Naive thymus-derived CD4-positive, alpha-beta T cell (primary cell): Measurements from ENCODE around the gene CFDP1. TPM values are rescaled to one million over a fixed set of nuclear protein-coding genes. Genes with fewer than 3 reads are reported as not detected.

ENCODE experiments used
- ATAC-seq: fragments of 150-1000 bp; cut with Tn5 transposase; 2 replicates; pipeline ENCODE4 v1.10.0; 2021; ENCODE audit warnings: mild to moderate bottlenecking, moderate library complexity
- CTCF ChIA-PET: fragments of 350-600 bp; sonication (Branson Sonifier 250); formaldehyde crosslinking; loops from one replicate; lab custom pipeline; 2021; ENCODE audit warnings: antibody characterized with exemption; lab: Charles Lee
- POLR2A ChIA-PET: fragments of 350-600 bp; sonication (Branson Sonifier 250); formaldehyde crosslinking; loops from one replicate; lab custom pipeline; 2021; ENCODE audit warnings: antibody characterized with exemption, inconsistent platforms; lab: Charles Lee
- DNase-seq, 9 donors: peaks; one replicate each; pipeline versions ENCODE4 v3.0.0 to v3.0.0-alpha.2; 2020 to 2022; ENCODE audit warnings: mixed read lengths in 1 of 9
- H3K27ac ChIP-seq: one replicate; pipeline ENCODE4 v1.7.0; 2013; ENCODE audit warnings: mild to moderate bottlenecking, low read depth, low read length, moderate library complexity
- H3K27me3 ChIP-seq, 2 donors: one replicate each; pipeline ENCODE4 v1.7.0; 2013; ENCODE audit warnings: low read length in 2 of 2, mild to moderate bottlenecking in 2 of 2, moderate library complexity in 2 of 2; ENCODE audit not compliant: control insufficient read depth in 2 of 2, insufficient read depth in 2 of 2
- H3K36me3 ChIP-seq, 3 experiments: 1 replicate in 2 of 3; 2 replicates in 1 of 3; pipeline ENCODE4 v1.7.0; 2013; ENCODE audit warnings: low read length in 3 of 3, mild to moderate bottlenecking in 3 of 3, moderate library complexity in 1 of 3; ENCODE audit not compliant: insufficient read depth in 3 of 3, control insufficient read depth in 2 of 3
- H3K4me1 ChIP-seq, 2 donors: one replicate each; pipeline ENCODE4 v1.7.0; 2013; ENCODE audit warnings: low read length in 2 of 2, mild to moderate bottlenecking in 2 of 2, moderate library complexity in 1 of 2; ENCODE audit not compliant: control insufficient read depth in 2 of 2, insufficient read depth in 2 of 2
- H3K4me3 ChIP-seq: 2 replicates; pipeline ENCODE4 v1.7.0; 2013; ENCODE audit warnings: mild to moderate bottlenecking, low read length
- H3K9me3 ChIP-seq, 3 experiments: 1 replicate in 2 of 3; 2 replicates in 1 of 3; pipeline ENCODE4 v1.7.0; 2013; ENCODE audit warnings: low read length in 3 of 3; ENCODE audit not compliant: control insufficient read depth in 2 of 3
- H3K27ac Mint-ChIP-seq, 9 donors: one replicate each; pipeline ENCODE4 v1.8.0; 2020 to 2022; ENCODE audit warnings: mixed read lengths in 9 of 9, mild to moderate bottlenecking in 8 of 9, moderate library complexity in 5 of 9, inconsistent platforms in 2 of 9
- H3K27me3 Mint-ChIP-seq, 5 donors: one replicate each; pipeline ENCODE4 v1.8.0; 2021 to 2022; ENCODE audit warnings: mixed read lengths in 5 of 5, mild to moderate bottlenecking in 1 of 5
- H3K36me3 Mint-ChIP-seq, 5 donors: one replicate each; pipeline ENCODE4 v1.8.0; 2020 to 2022; ENCODE audit warnings: mixed read lengths in 5 of 5, mild to moderate bottlenecking in 3 of 5, inconsistent platforms in 1 of 5
- H3K4me1 Mint-ChIP-seq, 7 donors: one replicate each; pipeline ENCODE4 v1.8.0; 2020 to 2022; ENCODE audit warnings: mixed read lengths in 7 of 7, mild to moderate bottlenecking in 3 of 7, inconsistent platforms in 1 of 7
- H3K4me3 Mint-ChIP-seq, 10 donors: one replicate each; pipeline ENCODE4 v1.8.0; 2020 to 2022; ENCODE audit warnings: mild to moderate bottlenecking in 10 of 10, mixed read lengths in 10 of 10, moderate library complexity in 6 of 10, inconsistent platforms in 2 of 10
- H3K9me3 Mint-ChIP-seq, 11 donors: one replicate each; pipeline ENCODE4 v1.8.0; 2020 to 2022; ENCODE audit warnings: mixed read lengths in 11 of 11, mild to moderate bottlenecking in 4 of 11, inconsistent platforms in 1 of 11, moderate library complexity in 1 of 11
- intact Hi-C, 2 donors: fragments of 100-400 bp; cut with micrococcal nuclease; formaldehyde crosslinking; loops; one replicate each; pipeline ENCODE4 v1.15.1; 2023
- polyA plus RNA-seq, 2 donors: library from polyadenylated mRNA; unstranded; fragments of 300-500 nt; fragmentation: Illumina TruSeq; gene quantifications; one replicate each; pipeline ENCODE4 v1.2.3, GENCODE V29; 2021
- total RNA-seq, 6 experiments: library from RNA in 5 of 6; stranded (reverse) in 5 of 6; gene quantifications; 1 replicate in 5 of 6; 2 replicates in 1 of 6; pipeline ENCODE4 v1.2.3 and lab custom pipeline; 2021 to 2026

The CFDP1 gene
- total and polyA plus RNA-seq, 7 experiments from 2014 or later: 34.9 to 42.1 (median 39.4) TPM

DNA sequence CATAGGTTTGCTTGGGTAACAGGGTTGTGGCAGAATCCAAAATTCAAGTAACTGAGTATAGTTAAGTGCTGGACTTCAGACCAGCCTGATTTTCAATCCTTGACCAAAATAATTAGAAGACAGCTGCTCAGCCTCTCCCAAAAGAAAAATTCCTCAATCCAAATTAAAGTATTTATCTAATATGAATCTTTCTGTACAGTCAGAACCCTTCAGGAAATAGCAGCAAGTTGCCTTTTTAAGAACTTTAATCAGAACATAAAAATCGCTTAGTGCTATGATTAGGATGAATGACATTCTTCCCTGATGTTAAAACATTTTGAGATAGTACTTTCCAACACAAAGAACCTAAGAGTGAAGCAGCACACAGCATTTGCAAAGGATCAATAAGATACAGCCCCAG, 50.2 kb downstream of the CFDP1 start:
- H3K4me3 Mint-ChIP-seq: no peak overlapping the region
- peaks cover 15 to 27% of the 10 kb centered on the region in 2 donors for H3K4me1 ChIP-seq
- no peaks in the 10 kb centered on the region for H3K9me3 Mint-ChIP-seq
- intact Hi-C loops: loop anchor here (5.0 to 10.0 kb wide), 4 partner anchors 61 to 678 kb away; partner anchors contain the start of genes MLKL (in 1 of the 2) and WDR59 (in 1 of the 2)
- H3K27ac Mint-ChIP-seq: no peak overlapping the region
- ATAC-seq (no peak), DNase-seq (no peak)
- no peak overlapping the region for H3K4me3 ChIP-seq
- no peaks in the 10 kb centered on the region for H3K9me3 ChIP-seq
- peaks cover 28 to 48% (median 44%) of the 10 kb centered on the region in 7 donors for H3K4me1 Mint-ChIP-seq
- peaks cover 0 to 30% (median 17%) of the 10 kb centered on the region in 5 donors for H3K36me3 Mint-ChIP-seq
- H3K27me3 Mint-ChIP-seq: peaks cover 0 to 32% (median 0%) of the 10 kb centered on the region in 5 donors
- ChIA-PET CTCF (interaction anchor here (6.6 kb wide), 1 partner anchor 149 kb away, joined by 46 read pairs; no protein-coding TSS in a partner anchor), POLR2A (no interaction called here)
- H3K27ac ChIP-seq: no peak overlapping the region
- no peaks in the 10 kb centered on the region for H3K36me3 ChIP-seq
- no peaks in the 10 kb centered on the region for H3K27me3 ChIP-seq

DNA sequence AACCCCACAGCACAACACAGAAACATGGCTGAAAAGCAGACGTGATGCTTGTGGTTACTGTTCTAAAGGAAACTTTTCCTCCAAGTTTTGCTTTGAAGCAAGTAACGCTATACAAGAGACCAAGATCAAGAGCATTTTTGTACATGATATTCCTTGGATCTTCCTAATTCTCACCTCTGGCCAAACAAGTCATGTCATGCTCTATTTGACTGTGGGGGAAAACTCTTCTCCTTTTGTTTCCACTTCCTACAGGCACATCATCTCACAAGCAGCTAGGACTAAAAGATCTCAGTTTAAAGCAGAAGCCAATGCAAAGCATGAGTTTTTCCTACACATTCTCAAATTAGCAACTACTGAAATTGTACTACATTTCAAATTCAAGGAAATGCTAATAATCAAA, 50.7 kb downstream of the CFDP1 start:
- Histone ChIP-seq H3K27me3 (no peaks in the 10 kb centered on the region), H3K9me3 (no peaks in the 10 kb centered on the region), H3K36me3 (no peaks in the 10 kb centered on the region), H3K4me1 (peaks cover 15 to 27% of the 10 kb centered on the region in 2 donors), H3K27ac (no peak overlapping the region), H3K4me3 (no peak overlapping the region)
- Mint-ChIP-seq H3K36me3 (peaks cover 3 to 35% (median 21%) of the 10 kb centered on the region in 5 donors), H3K27me3 (peaks cover 0 to 38% (median 0%) of the 10 kb centered on the region in 5 donors), H3K9me3 (no peaks in the 10 kb centered on the region), H3K4me3 (peak overlapping the region in 2 of 10 donors; percentile 2 to 33), H3K27ac (no peak overlapping the region), H3K4me1 (peaks cover 34 to 49% (median 46%) of the 10 kb centered on the region in 7 donors)
- DNase-seq: no peak
- no peak for ATAC-seq
- intact Hi-C loops: loop anchor here (5.0 to 10.0 kb wide), 4 partner anchors 60 to 678 kb away; partner anchors contain the start of genes MLKL (in 1 of the 2) and WDR59 (in 1 of the 2)
- CTCF ChIA-PET: interaction anchor here (0.6 to 6.6 kb wide), 4 partner anchors 10 to 149 kb away, joined by 3 to 46 read pairs (median 4); no protein-coding TSS in a partner anchor
- POLR2A ChIA-PET: no interaction called here

DNA sequence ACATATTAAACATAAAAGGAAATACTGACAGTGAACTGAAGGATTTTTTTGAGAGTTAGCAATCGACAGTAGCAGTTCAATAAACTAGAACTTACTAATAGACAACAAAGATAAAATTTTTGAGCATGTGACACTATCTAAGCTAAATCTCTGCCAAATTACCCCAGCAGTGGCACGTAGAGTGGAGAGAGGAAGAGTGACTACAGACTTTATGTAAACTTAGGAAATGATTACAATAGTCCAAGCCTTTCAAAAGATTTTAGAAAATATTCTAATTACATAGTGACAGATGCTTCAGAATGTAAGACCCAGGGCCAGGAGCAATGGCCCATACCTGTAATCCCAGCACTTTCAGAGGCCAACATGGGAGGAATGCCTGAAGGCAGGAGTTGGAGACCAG, 52.4 kb downstream of the CFDP1 start:
- H3K4me1 Mint-ChIP-seq: peaks cover 37 to 51% (median 48%) of the 10 kb centered on the region in 7 donors
- Histone ChIP-seq H3K9me3 (no peaks in the 10 kb centered on the region), H3K27me3 (no peaks in the 10 kb centered on the region), H3K4me1 (peaks cover 15 to 27% of the 10 kb centered on the region in 2 donors), H3K27ac (no peak overlapping the region), H3K36me3 (no peaks in the 10 kb centered on the region), H3K4me3 (peak overlapping the region; percentile 28)
- peaks cover 0 to 42% (median 0%) of the 10 kb centered on the region in 5 donors for H3K27me3 Mint-ChIP-seq
- CTCF ChIA-PET: interaction anchor here (0.9 to 6.6 kb wide), 4 partner anchors 8 to 181 kb away, joined by 3 to 46 read pairs (median 12); no protein-coding TSS in a partner anchor
- POLR2A ChIA-PET: interaction anchor here (1.0 to 1.1 kb wide), 3 partner anchors 38 to 83 kb away, joined by 3 to 4 read pairs (median 3); no protein-coding TSS in a partner anchor
- intact Hi-C loops: loop anchor here (1.0 to 10.0 kb wide), 6 partner anchors 59 to 676 kb away; partner anchors contain the start of genes MLKL (in 1 of the 2) and WDR59 (in 1 of the 2)
- H3K4me3 Mint-ChIP-seq: peak overlapping the region; percentile 73 to 90 (median 83)
- H3K36me3 Mint-ChIP-seq: peaks cover 8 to 51% (median 37%) of the 10 kb centered on the region in 5 donors
- DNase-seq (no peak), ATAC-seq (peak; percentile 42)
- no peaks in the 10 kb centered on the region for H3K9me3 Mint-ChIP-seq
- H3K27ac Mint-ChIP-seq: peak overlapping the region in 7 of 9 donors; percentile 17 to 84 (median 63)

DNA sequence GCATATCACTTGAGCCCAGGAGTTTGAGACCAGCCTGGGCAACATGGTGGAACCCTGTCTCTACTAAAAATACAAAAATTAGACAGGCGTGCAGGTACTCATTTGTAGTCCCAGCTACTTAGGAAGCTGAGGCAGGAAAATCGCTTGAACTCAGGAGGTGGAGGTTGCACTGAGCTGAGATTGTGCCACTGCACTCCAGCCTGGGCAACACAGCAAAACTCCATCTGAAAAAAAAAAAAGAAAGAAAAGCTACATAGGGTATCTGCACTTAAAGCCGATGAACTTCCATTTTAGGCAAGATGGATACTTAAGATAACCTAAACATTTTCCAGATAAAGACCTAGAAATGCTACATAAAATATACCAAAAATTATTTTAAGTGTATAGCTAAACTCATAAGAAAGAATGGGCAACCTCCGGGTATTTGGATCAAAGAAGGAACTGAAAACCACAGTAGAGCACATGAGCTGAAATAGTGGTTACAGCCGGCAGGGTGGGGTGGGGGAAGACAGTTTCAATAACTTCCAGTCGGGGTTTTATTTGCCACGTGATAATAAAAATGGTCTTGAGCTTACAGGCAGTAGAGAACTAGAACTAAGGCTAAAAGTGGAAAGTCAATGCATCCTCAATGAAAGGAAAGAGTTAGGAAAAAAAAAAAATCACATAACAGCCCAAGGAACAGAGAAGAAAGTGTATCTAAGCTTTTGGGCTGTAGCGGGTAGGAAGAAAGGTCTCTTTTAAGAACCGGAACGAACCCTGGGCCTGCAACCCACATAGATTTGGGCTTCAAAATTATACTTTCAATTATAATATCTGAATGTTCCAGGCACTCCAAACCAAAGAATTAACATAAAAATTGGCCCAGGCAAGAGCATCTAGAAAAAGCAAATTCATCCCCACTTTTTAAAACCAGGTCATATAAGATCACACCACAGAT, 53.1 kb downstream of the CFDP1 start:
- DNase-seq (peak in 7 of 9 donors; percentile 45 to 67 (median 64)), ATAC-seq (peak; percentile 92)
- peak overlapping the region; percentile 28 for H3K4me3 ChIP-seq
- peak overlapping the region; percentile 17 to 84 (median 63) for H3K27ac Mint-ChIP-seq
- no peaks in the 10 kb centered on the region for H3K9me3 ChIP-seq
- CTCF ChIA-PET: interaction anchor here (0.9 to 6.6 kb wide), 4 partner anchors 9 to 181 kb away, joined by 3 to 46 read pairs (median 12); no protein-coding TSS in a partner anchor
- H3K27me3 Mint-ChIP-seq: peaks cover 0 to 42% (median 0%) of the 10 kb centered on the region in 5 donors
- peaks cover 8 to 54% (median 41%) of the 10 kb centered on the region in 5 donors for H3K36me3 Mint-ChIP-seq
- H3K9me3 Mint-ChIP-seq: no peaks in the 10 kb centered on the region
- H3K4me1 ChIP-seq: peaks cover 15 to 27% of the 10 kb centered on the region in 2 donors
- H3K27me3 ChIP-seq: no peaks in the 10 kb centered on the region
- no peak overlapping the region for H3K27ac ChIP-seq
- no peaks in the 10 kb centered on the region for H3K36me3 ChIP-seq
- intact Hi-C loops: loop anchor here (1.0 to 10.0 kb wide), 6 partner anchors 58 to 675 kb away; partner anchors contain the start of genes MLKL (in 1 of the 2) and WDR59 (in 1 of the 2)
- peak overlapping the region; percentile 73 to 90 (median 83) for H3K4me3 Mint-ChIP-seq
- POLR2A ChIA-PET: interaction anchor here (0.9 to 1.1 kb wide), 4 partner anchors 39 to 146 kb away, joined by 3 to 4 read pairs (median 3); no protein-coding TSS in a partner anchor
- peaks cover 37 to 51% (median 48%) of the 10 kb centered on the region in 7 donors for H3K4me1 Mint-ChIP-seq

DNA sequence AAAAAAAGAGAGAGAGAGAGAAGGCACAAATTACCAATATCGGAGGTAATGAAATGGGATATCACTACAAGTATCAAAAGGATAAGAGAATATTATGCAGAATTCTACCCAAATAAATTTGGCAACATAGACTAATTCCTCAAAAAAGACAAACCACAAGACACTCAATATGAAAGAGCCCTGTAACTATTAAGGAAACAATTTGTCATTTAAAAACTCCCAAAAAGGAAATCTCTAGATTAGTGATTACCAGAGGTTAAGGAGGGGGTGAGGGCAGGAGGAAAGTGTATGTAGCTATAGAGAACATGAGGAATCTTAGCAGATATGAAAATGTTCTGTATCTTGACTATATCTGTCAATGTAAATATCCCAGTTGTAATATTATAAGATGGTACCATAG, 54.0 kb downstream of the CFDP1 start:
- H3K27ac Mint-ChIP-seq: no peak overlapping the region
- ChIA-PET POLR2A (no interaction called here), CTCF (interaction anchor here (1.2 to 6.6 kb wide), 3 partner anchors 10 to 159 kb away, joined by 3 to 46 read pairs (median 7); no protein-coding TSS in a partner anchor)
- H3K27ac ChIP-seq: no peak overlapping the region
- peaks cover 0 to 42% (median 0%) of the 10 kb centered on the region in 5 donors for H3K27me3 Mint-ChIP-seq
- ATAC-seq: no peak
- H3K36me3 Mint-ChIP-seq: peaks cover 8 to 54% (median 42%) of the 10 kb centered on the region in 5 donors
- H3K36me3 ChIP-seq: no peaks in the 10 kb centered on the region
- peaks cover 37 to 51% (median 48%) of the 10 kb centered on the region in 7 donors for H3K4me1 Mint-ChIP-seq
- H3K4me1 ChIP-seq: peaks cover 15 to 27% of the 10 kb centered on the region in 2 donors
- DNase-seq: no peak
- no peak overlapping the region for H3K4me3 ChIP-seq
- no peaks in the 10 kb centered on the region for H3K27me3 ChIP-seq
- intact Hi-C loops: no loop called here
- no peaks in the 10 kb centered on the region for H3K9me3 ChIP-seq
- peak overlapping the region; percentile 13 to 90 (median 62) for H3K4me3 Mint-ChIP-seq
- H3K9me3 Mint-ChIP-seq: no peaks in the 10 kb centered on the region

DNA sequence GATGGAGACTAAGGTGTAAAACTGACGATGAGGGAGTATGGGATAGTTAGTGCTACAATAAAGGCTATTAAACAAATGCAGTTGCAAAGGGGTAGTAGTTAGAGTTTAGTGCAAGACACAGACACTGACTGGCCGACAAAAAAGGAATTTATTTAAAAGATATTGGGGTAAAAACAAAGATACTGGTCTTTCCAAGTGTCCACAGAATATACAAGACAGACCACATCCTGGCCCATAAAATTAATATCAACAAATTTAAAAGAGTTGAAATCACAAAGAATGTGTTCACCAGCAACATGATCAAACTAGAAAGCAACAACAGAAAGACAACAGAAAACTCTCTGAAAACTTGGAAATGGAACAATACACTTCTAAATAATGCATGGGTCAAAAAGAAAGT, 54.7 kb downstream of the CFDP1 start:
- ATAC-seq (no peak), DNase-seq (no peak)
- intact Hi-C loops: no loop called here
- POLR2A ChIA-PET: no interaction called here
- CTCF ChIA-PET: interaction anchor here (1.2 to 6.6 kb wide), 3 partner anchors 11 to 158 kb away, joined by 3 to 46 read pairs (median 7); no protein-coding TSS in a partner anchor
- peak overlapping the region in 3 of 10 donors; percentile 8 to 90 (median 25) for H3K4me3 Mint-ChIP-seq
- H3K27ac Mint-ChIP-seq: no peak overlapping the region
- H3K36me3 Mint-ChIP-seq: peaks cover 8 to 54% (median 42%) of the 10 kb centered on the region in 5 donors
- H3K9me3 Mint-ChIP-seq: no peaks in the 10 kb centered on the region
- Histone ChIP-seq H3K9me3 (no peaks in the 10 kb centered on the region), H3K36me3 (no peaks in the 10 kb centered on the region), H3K27ac (no peak overlapping the region), H3K4me3 (no peak overlapping the region), H3K27me3 (no peaks in the 10 kb centered on the region), H3K4me1 (peaks cover 15 to 27% of the 10 kb centered on the region in 2 donors)
- H3K4me1 Mint-ChIP-seq: peaks cover 37 to 51% (median 48%) of the 10 kb centered on the region in 7 donors
- peaks cover 0 to 42% (median 0%) of the 10 kb centered on the region in 5 donors for H3K27me3 Mint-ChIP-seq
